Spleen (tissue), 7 donors: Measurements from ENCODE around the gene KIF6.

Experiments
- POLR2AphosphoS5 ChIP-seq, 3 donors: sonication (generic); formaldehyde crosslinking; IDR thresholded peaks; one replicate each; pipeline ENCODE4 v1.5.1; 2017; ENCODE audit warnings: antibody characterized with exemption in 3 of 3
- TF ChIP-seq, protein P1 (sequence below), 11 experiments: fragments of 200-600 bp in 7 of 11; fragments of 450-650 bp in 4 of 11; sonication (generic) in 4 of 11; IDR thresholded peaks in 8 of 11; conservative IDR thresholded peaks in 3 of 11; 1 replicate in 7 of 11; 2 replicates in 4 of 11; pipeline versions ENCODE4 v1.4.0 to v1.8.0; 2016 to 2021; ENCODE audit warnings: antibody characterized with exemption in 11 of 11, inconsistent platforms in 4 of 11, mild to moderate bottlenecking in 1 of 11
- donor health status: DM: no; HTN: no; CAD: no; lungs with moderate emphysema.
- donor health status: DM: no; HTN: no; CAD: no.
- donor health status: DM: no; HTN: no; CAD: no.

DNA sequence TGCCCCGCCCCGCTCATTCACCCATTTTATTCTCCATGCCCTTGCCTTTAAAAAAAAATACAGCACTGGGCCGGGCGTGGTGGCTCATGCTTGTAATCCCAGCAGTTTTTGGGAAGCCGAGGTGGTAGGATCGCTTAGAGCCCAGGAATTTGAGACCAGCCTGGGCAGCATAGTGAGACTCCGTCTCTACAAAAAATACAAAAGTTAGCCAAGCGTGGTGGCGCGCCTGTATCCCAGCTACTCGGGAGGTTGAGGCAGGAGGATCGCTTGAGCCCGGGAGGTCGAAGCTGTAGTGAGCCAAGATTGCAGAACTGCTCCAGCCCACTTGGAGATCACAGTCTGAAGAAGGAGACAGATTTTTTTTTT is 407 bp upstream of the KIF6 start:
- TF ChIP-seq POLR2AphosphoS5 (IDR thresholded peaks at IDR 0.05): no peak
- TF ChIP-seq, protein P1, sequence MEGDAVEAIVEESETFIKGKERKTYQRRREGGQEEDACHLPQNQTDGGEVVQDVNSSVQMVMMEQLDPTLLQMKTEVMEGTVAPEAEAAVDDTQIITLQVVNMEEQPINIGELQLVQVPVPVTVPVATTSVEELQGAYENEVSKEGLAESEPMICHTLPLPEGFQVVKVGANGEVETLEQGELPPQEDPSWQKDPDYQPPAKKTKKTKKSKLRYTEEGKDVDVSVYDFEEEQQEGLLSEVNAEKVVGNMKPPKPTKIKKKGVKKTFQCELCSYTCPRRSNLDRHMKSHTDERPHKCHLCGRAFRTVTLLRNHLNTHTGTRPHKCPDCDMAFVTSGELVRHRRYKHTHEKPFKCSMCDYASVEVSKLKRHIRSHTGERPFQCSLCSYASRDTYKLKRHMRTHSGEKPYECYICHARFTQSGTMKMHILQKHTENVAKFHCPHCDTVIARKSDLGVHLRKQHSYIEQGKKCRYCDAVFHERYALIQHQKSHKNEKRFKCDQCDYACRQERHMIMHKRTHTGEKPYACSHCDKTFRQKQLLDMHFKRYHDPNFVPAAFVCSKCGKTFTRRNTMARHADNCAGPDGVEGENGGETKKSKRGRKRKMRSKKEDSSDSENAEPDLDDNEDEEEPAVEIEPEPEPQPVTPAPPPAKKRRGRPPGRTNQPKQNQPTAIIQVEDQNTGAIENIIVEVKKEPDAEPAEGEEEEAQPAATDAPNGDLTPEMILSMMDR (IDR thresholded peaks at IDR 0.05 in 8 of 11, conservative IDR thresholded peaks at IDR 0.05 in 3 of 11): no peak
